ENCODE measurements around the gene SLAMF7. TPM values are rescaled to one million over a fixed set of nuclear protein-coding genes. Genes with fewer than 3 reads are reported as not detected.

SLAMF7 gene
- total and polyA plus RNA-seq, 9 donors: 0.09 to 0.49 (median 0.29) TPM

- no CpG with 5 or more reads among the region's 4 CpGs for WGBS (ENCODE audit: insufficient coverage)
- DNase-seq: no peak
- H3K36me3 ChIP-seq (ENCODE audit: control insufficient read depth, insufficient read depth, low read length): no peaks in the 10 kb centered on the region
- no peak overlapping the region for H3K27ac ChIP-seq (ENCODE audit: low read length)
- no peaks in the 10 kb centered on the region for H3K4me1 ChIP-seq (ENCODE audit: control insufficient read depth, insufficient read depth, low read length)
- H3K4me3 ChIP-seq (ENCODE audit: low read length): no peak overlapping the region
- H3K9me3 ChIP-seq (replicated peaks; ENCODE audit: control insufficient read depth, low read depth, low read length): no peaks in the 10 kb centered on the region
- H3K27me3 ChIP-seq (ENCODE audit: control insufficient read depth, insufficient read depth, low read length): no peaks in the 10 kb centered on the region
These were observed 61.8 kb downstream of the SLAMF7 start for GRCh38 chr1:160800645-160801408.

DNA sequence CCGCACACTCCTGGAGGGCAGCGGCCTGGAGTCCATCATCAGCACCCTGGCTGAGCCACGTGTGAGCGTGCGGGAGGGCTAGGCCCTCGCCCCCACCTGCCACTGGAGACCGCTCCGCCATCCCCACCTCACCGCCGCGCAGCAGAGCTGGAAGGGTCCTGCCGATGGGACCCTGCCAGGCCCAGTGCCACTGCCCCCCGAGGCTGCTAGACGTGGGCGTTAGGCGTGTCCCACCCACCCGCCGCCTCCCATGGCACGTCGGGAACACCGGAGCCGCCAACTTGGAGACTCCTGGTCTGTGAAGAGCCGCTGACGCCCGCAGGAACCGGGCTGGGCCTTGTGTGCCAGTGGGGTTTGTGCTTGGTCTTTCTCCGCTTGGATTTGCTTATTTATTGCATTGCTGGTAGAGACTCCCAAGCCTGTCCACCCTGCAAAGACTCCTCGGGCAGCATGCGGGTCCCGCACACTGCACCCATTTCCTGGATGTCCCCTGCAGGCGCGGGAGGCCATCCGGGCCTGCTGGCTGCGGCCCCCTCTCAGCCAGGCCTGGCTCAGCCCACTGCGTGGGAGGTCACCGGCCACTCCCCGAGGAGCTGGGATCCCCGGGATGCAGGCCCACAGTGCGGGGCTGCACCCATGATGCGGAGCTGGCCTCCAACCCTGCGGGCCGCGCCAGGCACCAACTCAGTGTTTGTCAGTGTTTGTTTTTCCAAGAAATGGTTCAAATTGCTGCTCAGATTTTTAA, 63.0 kb downstream of the SLAMF7 start:
- Histone ChIP-seq H3K27me3 (ENCODE audit: control insufficient read depth, insufficient read depth, low read length) (no peaks in the 10 kb centered on the region), H3K9me3 (replicated peaks; ENCODE audit: control insufficient read depth, low read depth, low read length) (no peaks in the 10 kb centered on the region), H3K36me3 (ENCODE audit: control insufficient read depth, insufficient read depth, low read length) (no peaks in the 10 kb centered on the region), H3K27ac (ENCODE audit: low read length) (no peak overlapping the region), H3K4me1 (ENCODE audit: control insufficient read depth, insufficient read depth, low read length) (no peaks in the 10 kb centered on the region), H3K4me3 (ENCODE audit: low read length) (no peak overlapping the region)
- no peak for DNase-seq
- WGBS (ENCODE audit: insufficient coverage): 94% methylated on average over 36 of the region's 43 CpGs

Other genes with a start within 250 kb of the SLAMF7 start
- gene SLAMF6, start 216.0 kb upstream of the SLAMF7 start, total RNA-seq: 0.13 TPM
- under 1 TPM; 0.08 to 0.16 (median 0.13) TPM for gene SLAMF6, start 216.0 kb upstream of the SLAMF7 start, polyA plus RNA-seq (ENCODE audit: insufficient read depth in 1 of 8, insufficient read length in 8 of 8, low replicate concordance in 1 of 8)
- 2.0 TPM for gene CD84, start 159.8 kb upstream of the SLAMF7 start, total RNA-seq
- 1 to 10 TPM in 6 of 8 donors, under 1 TPM in 2; 0.94 to 2.1 (median 1.3) TPM for gene CD84, start 159.8 kb upstream of the SLAMF7 start, polyA plus RNA-seq (ENCODE audit: insufficient read depth in 1 of 8, insufficient read length in 8 of 8, low replicate concordance in 1 of 8)
- gene SLAMF1, start 92.2 kb upstream of the SLAMF7 start, total RNA-seq: 0.04 TPM
- under 1 TPM in 2 of 8 donors, not detected in 6; 0.05 to 0.07 TPM for gene SLAMF1, start 92.2 kb upstream of the SLAMF7 start, polyA plus RNA-seq (ENCODE audit: insufficient read depth in 1 of 8, insufficient read length in 8 of 8, low replicate concordance in 1 of 8)
- gene CD48, start 27.4 kb upstream of the SLAMF7 start, total RNA-seq: 1.2 TPM
- 1 to 10 TPM; 1.1 to 2.0 (median 1.3) TPM for gene CD48, start 27.4 kb upstream of the SLAMF7 start, polyA plus RNA-seq (ENCODE audit: insufficient read depth in 1 of 8, insufficient read length in 8 of 8, low replicate concordance in 1 of 8)
- gene LY9, start 56.9 kb downstream of the SLAMF7 start, total RNA-seq: 0.13 TPM
- under 1 TPM in 7 of 8 donors, not detected in 1; 0.08 to 0.42 (median 0.16) TPM for gene LY9, start 56.9 kb downstream of the SLAMF7 start, polyA plus RNA-seq (ENCODE audit: insufficient read depth in 1 of 8, insufficient read length in 8 of 8, low replicate concordance in 1 of 8)
- 0.13 TPM for gene CD244, start 123.6 kb downstream of the SLAMF7 start, total RNA-seq
- 1 to 10 TPM in 1 of 8 donors, under 1 TPM in 7; 0.16 to 1.3 (median 0.30) TPM for gene CD244, start 123.6 kb downstream of the SLAMF7 start, polyA plus RNA-seq (ENCODE audit: insufficient read depth in 1 of 8, insufficient read length in 8 of 8, low replicate concordance in 1 of 8)
- gene ITLN1, start 145.9 kb downstream of the SLAMF7 start, total RNA-seq: 0.13 TPM
- gene ITLN1, start 145.9 kb downstream of the SLAMF7 start, polyA plus RNA-seq (ENCODE audit: insufficient read depth in 1 of 8, insufficient read length in 8 of 8, low replicate concordance in 1 of 8): 1 to 10 TPM in 2 of 8 donors, under 1 TPM in 4, not detected in 2; 0.19 to 8.6 (median 0.37) TPM
- not detected for gene ITLN2, start 215.6 kb downstream of the SLAMF7 start, total RNA-seq
- under 1 TPM in 1 of 8 donors, not detected in 7; 0.56 TPM for gene ITLN2, start 215.6 kb downstream of the SLAMF7 start, polyA plus RNA-seq (ENCODE audit: insufficient read depth in 1 of 8, insufficient read length in 8 of 8, low replicate concordance in 1 of 8)